Naive thymus-derived CD4-positive, alpha-beta T cell (primary cell): Measurements from ENCODE around the gene ARHGEF7. TPM values are rescaled to one million over a fixed set of nuclear protein-coding genes. Genes with fewer than 3 reads are reported as not detected.
"Not testable (repeated sequence)": the region's sequence is repeated elsewhere in the genome, so short reads cannot be mapped to it uniquely, and the experiment has no call there.

ENCODE experiments used
- ATAC-seq: fragments of 150-1000 bp; cut with Tn5 transposase; 2 replicates; pipeline ENCODE4 v1.10.0; 2021; ENCODE audit warnings: mild to moderate bottlenecking, moderate library complexity
- CTCF ChIA-PET: fragments of 350-600 bp; sonication (Branson Sonifier 250); formaldehyde crosslinking; loops from one replicate; lab custom pipeline; 2021; ENCODE audit warnings: antibody characterized with exemption; lab: Charles Lee
- POLR2A ChIA-PET: fragments of 350-600 bp; sonication (Branson Sonifier 250); formaldehyde crosslinking; loops from one replicate; lab custom pipeline; 2021; ENCODE audit warnings: antibody characterized with exemption, inconsistent platforms; lab: Charles Lee
- DNase-seq, 9 donors: peaks; one replicate each; pipeline versions ENCODE4 v3.0.0 to v3.0.0-alpha.2; 2020 to 2022; ENCODE audit warnings: mixed read lengths in 1 of 9
- H3K27ac ChIP-seq: one replicate; pipeline ENCODE4 v1.7.0; 2013; ENCODE audit warnings: mild to moderate bottlenecking, low read depth, low read length, moderate library complexity
- H3K27me3 ChIP-seq, 2 donors: one replicate each; pipeline ENCODE4 v1.7.0; 2013; ENCODE audit warnings: low read length in 2 of 2, mild to moderate bottlenecking in 2 of 2, moderate library complexity in 2 of 2; ENCODE audit not compliant: control insufficient read depth in 2 of 2, insufficient read depth in 2 of 2
- H3K36me3 ChIP-seq, 3 experiments: 1 replicate in 2 of 3; 2 replicates in 1 of 3; pipeline ENCODE4 v1.7.0; 2013; ENCODE audit warnings: low read length in 3 of 3, mild to moderate bottlenecking in 3 of 3, moderate library complexity in 1 of 3; ENCODE audit not compliant: insufficient read depth in 3 of 3, control insufficient read depth in 2 of 3
- H3K4me1 ChIP-seq, 2 donors: one replicate each; pipeline ENCODE4 v1.7.0; 2013; ENCODE audit warnings: low read length in 2 of 2, mild to moderate bottlenecking in 2 of 2, moderate library complexity in 1 of 2; ENCODE audit not compliant: control insufficient read depth in 2 of 2, insufficient read depth in 2 of 2
- H3K4me3 ChIP-seq: 2 replicates; pipeline ENCODE4 v1.7.0; 2013; ENCODE audit warnings: mild to moderate bottlenecking, low read length
- H3K9me3 ChIP-seq, 3 experiments: 1 replicate in 2 of 3; 2 replicates in 1 of 3; pipeline ENCODE4 v1.7.0; 2013; ENCODE audit warnings: low read length in 3 of 3; ENCODE audit not compliant: control insufficient read depth in 2 of 3
- H3K27ac Mint-ChIP-seq, 9 donors: one replicate each; pipeline ENCODE4 v1.8.0; 2020 to 2022; ENCODE audit warnings: mixed read lengths in 9 of 9, mild to moderate bottlenecking in 8 of 9, moderate library complexity in 5 of 9, inconsistent platforms in 2 of 9
- H3K27me3 Mint-ChIP-seq, 5 donors: one replicate each; pipeline ENCODE4 v1.8.0; 2021 to 2022; ENCODE audit warnings: mixed read lengths in 5 of 5, mild to moderate bottlenecking in 1 of 5
- H3K36me3 Mint-ChIP-seq, 5 donors: one replicate each; pipeline ENCODE4 v1.8.0; 2020 to 2022; ENCODE audit warnings: mixed read lengths in 5 of 5, mild to moderate bottlenecking in 3 of 5, inconsistent platforms in 1 of 5
- H3K4me1 Mint-ChIP-seq, 7 donors: one replicate each; pipeline ENCODE4 v1.8.0; 2020 to 2022; ENCODE audit warnings: mixed read lengths in 7 of 7, mild to moderate bottlenecking in 3 of 7, inconsistent platforms in 1 of 7
- H3K4me3 Mint-ChIP-seq, 10 donors: one replicate each; pipeline ENCODE4 v1.8.0; 2020 to 2022; ENCODE audit warnings: mild to moderate bottlenecking in 10 of 10, mixed read lengths in 10 of 10, moderate library complexity in 6 of 10, inconsistent platforms in 2 of 10
- H3K9me3 Mint-ChIP-seq, 11 donors: one replicate each; pipeline ENCODE4 v1.8.0; 2020 to 2022; ENCODE audit warnings: mixed read lengths in 11 of 11, mild to moderate bottlenecking in 4 of 11, inconsistent platforms in 1 of 11, moderate library complexity in 1 of 11
- intact Hi-C, 2 donors: fragments of 100-400 bp; cut with micrococcal nuclease; formaldehyde crosslinking; loops; one replicate each; pipeline ENCODE4 v1.15.1; 2023
- polyA plus RNA-seq, 2 donors: library from polyadenylated mRNA; unstranded; fragments of 300-500 nt; fragmentation: Illumina TruSeq; gene quantifications; one replicate each; pipeline ENCODE4 v1.2.3, GENCODE V29; 2021
- total RNA-seq, 6 experiments: library from RNA in 5 of 6; stranded (reverse) in 5 of 6; gene quantifications; 1 replicate in 5 of 6; 2 replicates in 1 of 6; pipeline ENCODE4 v1.2.3 and lab custom pipeline; 2021 to 2026

ARHGEF7 gene
- total and polyA plus RNA-seq, 7 experiments from 2014 or later = 10.0 to 84.0 (median 76.7) TPM

- H3K4me3 ChIP-seq, CTCF ChIA-PET: not testable (repeated sequence)
Observed at GRCh38 chr13:111082769-111083168, 32.3 kb upstream of the ARHGEF7 start.

GRCh38 chr13:111083693-111084092 lies 31.4 kb upstream of the ARHGEF7 start:
- H3K36me3 ChIP-seq, H3K27me3 ChIP-seq, DNase-seq, H3K9me3 Mint-ChIP-seq, H3K4me1 ChIP-seq, H3K4me1 Mint-ChIP-seq, CTCF ChIA-PET, H3K9me3 ChIP-seq, H3K4me3 Mint-ChIP-seq, H3K27ac ChIP-seq, H3K27ac Mint-ChIP-seq, H3K36me3 Mint-ChIP-seq, intact Hi-C loops, POLR2A ChIA-PET, H3K4me3 ChIP-seq, ATAC-seq: not testable (repeated sequence)
- peaks cover 12 to 22% (median 15%) of the 10 kb centered on the region in 5 donors for H3K27me3 Mint-ChIP-seq

More at GRCh38 chr13:111082769-111083168, 32.3 kb upstream of the ARHGEF7 start:
- H3K27me3 ChIP-seq, H3K36me3 ChIP-seq, ATAC-seq, H3K4me1 ChIP-seq, H3K9me3 ChIP-seq, POLR2A ChIA-PET, H3K4me3 Mint-ChIP-seq, H3K4me1 Mint-ChIP-seq, H3K27ac ChIP-seq, DNase-seq, H3K36me3 Mint-ChIP-seq, intact Hi-C loops, H3K27ac Mint-ChIP-seq, H3K9me3 Mint-ChIP-seq: not testable (repeated sequence)
- H3K27me3 Mint-ChIP-seq = peaks cover 12 to 21% (median 18%) of the 10 kb centered on the region in 5 donors

- Mint-ChIP-seq H3K4me1 (no peaks in the 10 kb centered on the region), H3K4me3 (no peak overlapping the region), H3K27me3 (peaks cover 16 to 28% (median 23%) of the 10 kb centered on the region in 5 donors), H3K36me3 (no peaks in the 10 kb centered on the region), H3K9me3 (no peaks in the 10 kb centered on the region), H3K27ac (no peak overlapping the region)
- H3K4me3 ChIP-seq = no peak overlapping the region
- peaks cover 0 to 5% of the 10 kb centered on the region in 2 donors for H3K27me3 ChIP-seq
- no peak overlapping the region for H3K27ac ChIP-seq
- ChIA-PET POLR2A (interaction anchor here (0.6 kb wide), 1 partner anchor 16 kb away, joined by 8 read pairs; no protein-coding TSS in a partner anchor), CTCF (no interaction called here)
- no peaks in the 10 kb centered on the region for H3K4me1 ChIP-seq
- DNase-seq = no peak
- no peaks in the 10 kb centered on the region for H3K36me3 ChIP-seq
- intact Hi-C loops = no loop called here
- no peak for ATAC-seq
- H3K9me3 ChIP-seq = no peaks in the 10 kb centered on the region
Observed at GRCh38 chr13:111090169-111090568, 24.9 kb upstream of the ARHGEF7 start.

- no peak overlapping the region for H3K4me3 Mint-ChIP-seq
- ChIA-PET POLR2A (no interaction called here), CTCF (no interaction called here)
- Histone ChIP-seq H3K9me3 (no peaks in the 10 kb centered on the region), H3K4me1 (no peaks in the 10 kb centered on the region), H3K36me3 (no peaks in the 10 kb centered on the region), H3K27ac (no peak overlapping the region), H3K4me3 (no peak overlapping the region), H3K27me3 (peaks cover 3 to 5% of the 10 kb centered on the region in 2 donors)
- DNase-seq (no peak), ATAC-seq (no peak)
- H3K36me3 Mint-ChIP-seq = no peaks in the 10 kb centered on the region
- no peaks in the 10 kb centered on the region for H3K4me1 Mint-ChIP-seq
- H3K27ac Mint-ChIP-seq = no peak overlapping the region
- peaks cover 32 to 43% (median 40%) of the 10 kb centered on the region in 5 donors for H3K27me3 Mint-ChIP-seq
- H3K9me3 Mint-ChIP-seq = peaks cover 0 to 1% (median 0%) of the 10 kb centered on the region in 11 donors
- intact Hi-C loops = no loop called here
Observed at GRCh38 chr13:111092685-111093084, 22.4 kb upstream of the ARHGEF7 start.

- peaks cover 35 to 48% (median 44%) of the 10 kb centered on the region in 5 donors for H3K27me3 Mint-ChIP-seq
- peaks cover 0 to 1% (median 0%) of the 10 kb centered on the region in 11 donors for H3K9me3 Mint-ChIP-seq
- POLR2A ChIA-PET = no interaction called here
- no peaks in the 10 kb centered on the region for H3K4me1 Mint-ChIP-seq
- no peak for ATAC-seq
- H3K9me3 ChIP-seq = no peaks in the 10 kb centered on the region
- no peaks in the 10 kb centered on the region for H3K36me3 ChIP-seq
- no peaks in the 10 kb centered on the region for H3K36me3 Mint-ChIP-seq
- CTCF ChIA-PET = no interaction called here
- peaks cover 3 to 5% of the 10 kb centered on the region in 2 donors for H3K27me3 ChIP-seq
- no peak overlapping the region for H3K4me3 ChIP-seq
- no peak for DNase-seq
- intact Hi-C loops = no loop called here
- H3K27ac ChIP-seq = no peak overlapping the region
- no peak overlapping the region for H3K4me3 Mint-ChIP-seq
- H3K27ac Mint-ChIP-seq = no peak overlapping the region
- H3K4me1 ChIP-seq = no peaks in the 10 kb centered on the region
Observed at GRCh38 chr13:111093136-111093535, 22.0 kb upstream of the ARHGEF7 start.

GRCh38 chr13:111093634-111094033 lies 21.5 kb upstream of the ARHGEF7 start:
- Histone ChIP-seq H3K4me1 (no peaks in the 10 kb centered on the region), H3K27me3 (peaks cover 3 to 5% of the 10 kb centered on the region in 2 donors), H3K27ac (no peak overlapping the region), H3K9me3 (no peaks in the 10 kb centered on the region), H3K36me3 (no peaks in the 10 kb centered on the region), H3K4me3 (no peak overlapping the region)
- intact Hi-C loops = no loop called here
- H3K4me1 Mint-ChIP-seq = no peaks in the 10 kb centered on the region
- no peak for DNase-seq
- no peak for ATAC-seq
- no peak overlapping the region for H3K4me3 Mint-ChIP-seq
- POLR2A ChIA-PET = no interaction called here
- no peaks in the 10 kb centered on the region for H3K36me3 Mint-ChIP-seq
- peaks cover 0 to 1% (median 0%) of the 10 kb centered on the region in 11 donors for H3K9me3 Mint-ChIP-seq
- H3K27me3 Mint-ChIP-seq = peaks cover 36 to 49% (median 48%) of the 10 kb centered on the region in 5 donors
- CTCF ChIA-PET = interaction anchor here (1.1 kb wide), 1 partner anchor 131 kb away, joined by 3 read pairs; no protein-coding TSS in a partner anchor
- no peak overlapping the region for H3K27ac Mint-ChIP-seq
